ENCODE results near the gene RSPO3.

RSPO3 gene

DNA sequence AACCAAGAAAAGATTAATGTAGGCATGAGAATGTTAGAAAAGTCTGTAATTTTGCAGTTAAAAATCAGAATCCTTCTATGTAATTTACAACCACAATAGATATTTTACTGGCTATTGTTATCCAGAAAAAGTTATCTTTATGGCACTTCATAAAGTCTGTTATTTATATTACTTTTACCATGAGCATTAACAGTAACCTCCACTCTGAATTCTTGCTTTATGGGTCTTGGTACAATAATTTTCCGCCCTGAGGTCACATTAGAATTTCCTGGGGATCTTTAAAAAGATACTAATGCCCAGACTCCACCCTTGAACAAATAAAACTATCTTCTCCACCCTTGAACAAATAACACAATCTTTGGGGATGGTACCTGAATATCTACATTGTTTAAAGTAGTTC, 9.6 kb downstream of the RSPO3 start:
- no peak for DNase-seq (ENCODE audit: low read depth)
- TF ChIP-seq, protein P1, sequence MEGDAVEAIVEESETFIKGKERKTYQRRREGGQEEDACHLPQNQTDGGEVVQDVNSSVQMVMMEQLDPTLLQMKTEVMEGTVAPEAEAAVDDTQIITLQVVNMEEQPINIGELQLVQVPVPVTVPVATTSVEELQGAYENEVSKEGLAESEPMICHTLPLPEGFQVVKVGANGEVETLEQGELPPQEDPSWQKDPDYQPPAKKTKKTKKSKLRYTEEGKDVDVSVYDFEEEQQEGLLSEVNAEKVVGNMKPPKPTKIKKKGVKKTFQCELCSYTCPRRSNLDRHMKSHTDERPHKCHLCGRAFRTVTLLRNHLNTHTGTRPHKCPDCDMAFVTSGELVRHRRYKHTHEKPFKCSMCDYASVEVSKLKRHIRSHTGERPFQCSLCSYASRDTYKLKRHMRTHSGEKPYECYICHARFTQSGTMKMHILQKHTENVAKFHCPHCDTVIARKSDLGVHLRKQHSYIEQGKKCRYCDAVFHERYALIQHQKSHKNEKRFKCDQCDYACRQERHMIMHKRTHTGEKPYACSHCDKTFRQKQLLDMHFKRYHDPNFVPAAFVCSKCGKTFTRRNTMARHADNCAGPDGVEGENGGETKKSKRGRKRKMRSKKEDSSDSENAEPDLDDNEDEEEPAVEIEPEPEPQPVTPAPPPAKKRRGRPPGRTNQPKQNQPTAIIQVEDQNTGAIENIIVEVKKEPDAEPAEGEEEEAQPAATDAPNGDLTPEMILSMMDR (IDR thresholded peaks at IDR 0.05; ENCODE audit: low read depth, low read length, missing control alignments) = no peak
- no peak overlapping the region for H3K4me3 ChIP-seq (ENCODE audit: low read depth, low read length)

DNA sequence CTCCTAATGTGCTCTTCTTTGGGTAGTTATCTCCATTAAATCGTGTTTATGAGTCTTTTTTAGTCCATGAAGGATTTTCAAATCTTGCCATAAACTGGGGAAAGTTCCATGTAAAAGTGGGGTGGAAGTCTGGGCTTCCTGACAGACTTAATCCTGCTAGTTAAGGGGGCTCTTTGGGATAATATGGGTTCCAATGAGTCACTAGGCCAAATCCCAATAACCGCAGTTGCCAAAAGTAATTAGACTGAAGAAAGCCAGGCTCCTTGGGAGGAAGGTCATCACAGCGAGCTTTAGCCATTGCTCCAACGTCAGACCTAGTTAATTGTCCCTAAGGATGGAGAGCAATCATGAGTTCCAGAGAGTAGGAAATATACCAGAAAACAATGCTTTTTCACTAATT, 10.8 kb downstream of the RSPO3 start:
- TF ChIP-seq, protein P1 (IDR thresholded peaks at IDR 0.05; ENCODE audit: low read depth, low read length, missing control alignments) = no peak
- no peak overlapping the region for H3K4me3 ChIP-seq (ENCODE audit: low read depth, low read length)
- DNase-seq (ENCODE audit: low read depth) = no peak

DNA sequence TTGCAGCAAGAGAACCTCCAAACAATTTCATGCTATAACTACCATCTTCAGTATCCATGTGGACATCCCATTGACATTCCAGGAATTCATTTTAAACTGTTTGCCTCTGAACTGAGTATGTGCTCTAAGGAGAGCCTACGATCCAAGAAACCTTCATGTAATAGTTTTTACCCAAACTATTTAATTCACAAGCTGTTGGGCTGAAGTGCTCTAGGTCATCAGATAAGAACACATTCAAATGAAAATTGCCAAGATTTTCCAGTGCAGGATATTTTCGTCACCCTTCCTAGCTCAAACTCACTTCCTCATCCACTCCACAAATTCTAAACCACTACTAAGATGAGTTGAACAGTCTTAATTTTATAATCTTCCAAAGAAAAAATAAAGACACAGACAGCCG, 12.8 kb downstream of the RSPO3 start:
- TF ChIP-seq, protein P1 (IDR thresholded peaks at IDR 0.05; ENCODE audit: low read depth, low read length, missing control alignments) = no peak
- DNase-seq (ENCODE audit: low read depth) = no peak

DNA sequence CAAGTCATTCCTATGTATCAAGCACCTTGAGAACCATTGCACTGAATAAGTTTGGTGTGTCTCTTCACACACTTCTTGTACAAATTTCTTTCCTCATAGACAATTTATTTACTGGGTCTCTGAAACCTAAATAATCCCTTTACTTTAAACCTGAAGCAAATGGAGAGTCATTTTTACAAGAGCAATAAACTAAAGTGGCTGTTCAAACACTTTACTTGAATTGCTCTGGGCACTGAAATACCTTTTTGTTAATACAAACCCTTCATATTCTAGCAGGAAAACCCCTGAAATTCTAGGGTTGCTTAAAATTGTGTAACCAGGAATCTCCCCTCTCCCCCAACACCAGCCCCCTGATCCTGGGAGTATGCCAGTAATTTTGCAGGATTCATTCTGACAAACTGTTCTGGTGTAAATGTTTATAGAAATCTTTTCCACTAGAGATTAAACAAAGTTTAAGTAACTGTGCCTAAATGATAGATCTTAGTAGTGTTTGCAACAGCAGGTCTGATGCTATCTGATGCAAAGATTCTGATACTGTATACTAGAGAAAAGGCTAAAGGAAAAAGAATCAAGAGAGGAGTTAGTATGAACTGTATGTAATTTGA, 13.4 kb downstream of the RSPO3 start:
- TF ChIP-seq, protein P1 (IDR thresholded peaks at IDR 0.05; ENCODE audit: low read depth, low read length, missing control alignments) = no peak
- no peak overlapping the region for H3K4me3 ChIP-seq (ENCODE audit: low read depth, low read length)
- DNase-seq (ENCODE audit: low read depth) = no peak

More for the DNA sequence above, 12.8 kb downstream of the RSPO3 start:
- no peak overlapping the region for H3K4me3 ChIP-seq (ENCODE audit: low read depth, low read length)

DNA sequence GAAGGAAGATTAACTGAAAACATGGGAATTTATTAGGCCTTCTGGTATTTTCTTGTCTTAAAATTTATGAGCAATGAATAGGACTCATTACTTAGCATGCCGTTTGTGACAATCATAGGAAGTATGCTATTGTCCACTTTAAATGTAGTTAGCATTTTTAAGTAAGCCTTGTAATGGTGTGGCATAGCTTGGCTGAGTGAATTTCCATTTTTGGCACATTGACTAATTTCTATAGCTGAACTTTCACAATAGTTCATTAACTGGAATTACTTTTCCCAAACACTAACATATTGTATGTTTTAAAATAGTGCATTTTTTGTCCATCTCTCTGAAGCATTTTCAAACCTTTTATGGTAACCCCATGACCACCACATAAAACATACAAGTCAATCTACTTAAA, 15.7 kb downstream of the RSPO3 start:
- no peak overlapping the region for H3K4me3 ChIP-seq (ENCODE audit: low read depth, low read length)
- TF ChIP-seq, protein P1 (IDR thresholded peaks at IDR 0.05; ENCODE audit: low read depth, low read length, missing control alignments) = no peak
- DNase-seq (ENCODE audit: low read depth) = no peak

DNA sequence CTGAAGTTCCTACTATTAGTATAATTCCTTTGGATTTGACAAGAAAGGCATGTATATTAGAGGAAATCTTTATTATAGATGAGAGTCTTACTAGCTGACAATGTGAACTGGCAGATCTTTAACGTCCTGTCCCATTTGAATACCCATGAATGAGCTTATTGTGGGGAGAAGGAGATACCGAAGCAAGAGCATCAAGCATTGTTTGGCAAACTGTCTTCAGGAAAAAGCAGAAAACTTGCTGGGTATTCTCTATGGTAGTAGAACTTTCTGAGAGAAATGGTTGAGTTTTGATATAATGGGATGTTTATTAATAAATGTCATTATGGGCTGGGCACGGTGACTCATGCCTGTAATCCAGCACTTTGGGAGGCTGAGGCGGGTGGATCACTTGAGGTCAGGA, 18.3 kb downstream of the RSPO3 start:
- no peak for DNase-seq (ENCODE audit: low read depth)
- H3K4me3 ChIP-seq (ENCODE audit: low read depth, low read length) = no peak overlapping the region
- TF ChIP-seq, protein P1 (IDR thresholded peaks at IDR 0.05; ENCODE audit: low read depth, low read length, missing control alignments) = no peak

DNA sequence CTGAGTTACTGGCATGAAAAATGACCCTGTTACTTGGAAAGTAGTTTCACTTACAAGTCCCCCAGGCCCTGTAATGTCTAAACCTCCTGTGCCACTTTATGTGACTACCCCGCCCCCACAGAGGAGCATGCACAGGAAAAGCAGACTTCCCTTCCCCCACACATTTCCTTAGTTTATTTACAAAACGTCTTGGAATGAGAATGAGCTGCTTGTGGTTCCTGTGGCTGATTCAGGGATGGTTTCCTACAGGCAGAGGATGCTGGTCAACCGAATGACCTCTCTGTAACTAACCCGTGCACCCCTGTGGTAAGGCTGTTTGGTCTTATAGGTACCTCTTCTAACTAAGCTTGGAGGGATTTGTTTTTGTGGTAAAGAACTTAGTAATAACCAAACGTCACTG, 28.5 kb downstream of the RSPO3 start:
- TF ChIP-seq, protein P1 (IDR thresholded peaks at IDR 0.05; ENCODE audit: low read depth, low read length, missing control alignments) = no peak
- no peak overlapping the region for H3K4me3 ChIP-seq (ENCODE audit: low read depth, low read length)
- DNase-seq (ENCODE audit: low read depth) = no peak

Data from GM12864 (cell line).